ENCODE measurements around the gene RALGDS. TPM values are rescaled to one million over a fixed set of nuclear protein-coding genes. Genes with fewer than 3 reads are reported as not detected.

The RALGDS gene
- total and polyA plus RNA-seq, 2 experiments from 2014 or later = 8.6 to 20.3 TPM

DNA sequence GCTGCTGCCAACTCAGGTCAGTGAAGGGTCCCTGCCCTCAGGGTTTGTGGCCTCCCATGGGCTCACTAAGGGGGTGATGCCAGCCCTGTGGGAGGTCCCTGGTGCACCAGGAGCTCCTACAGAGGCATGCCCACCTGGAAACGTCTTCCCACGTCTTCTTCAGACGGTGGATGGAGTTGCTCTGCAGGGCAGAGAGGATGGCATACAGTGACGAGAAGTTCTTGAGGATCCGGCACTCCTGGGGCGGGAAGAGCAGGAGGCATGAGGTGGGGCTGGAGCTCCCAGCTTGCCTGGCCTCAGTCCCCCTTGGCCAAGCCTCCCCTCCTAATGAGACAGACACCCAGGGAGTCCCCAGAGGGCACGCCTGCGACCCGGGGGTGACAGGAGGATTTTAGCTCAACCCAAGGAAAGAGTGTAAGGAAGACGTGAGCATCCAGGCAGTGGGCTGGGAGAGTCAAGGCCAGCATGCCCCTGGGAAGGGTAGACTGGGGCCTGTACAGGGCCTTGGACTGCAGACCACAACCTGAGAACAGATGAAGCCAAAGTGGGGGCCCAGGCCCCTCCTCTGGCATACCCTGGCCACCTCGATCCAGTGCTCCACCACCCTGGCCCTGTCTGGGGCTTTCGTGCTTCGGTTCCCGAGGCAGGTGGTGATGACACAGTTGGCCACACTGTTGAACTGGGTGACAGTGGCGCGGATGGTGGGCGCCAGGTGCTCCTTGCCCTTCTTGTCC, 14.4 kb downstream of the RALGDS start:
- Mint-ChIP-seq H3K36me3 (ENCODE audit: low read depth) (peaks cover 14% of the 10 kb centered on the region), H3K27me3 (ENCODE audit: insufficient read depth, low read depth, poor library complexity) (peaks cover 7% of the 10 kb centered on the region), H3K9me3 (no peaks in the 10 kb centered on the region), H3K4me1 (peaks cover 4% of the 10 kb centered on the region), H3K4me3 (no peak overlapping the region), H3K27ac (no peak overlapping the region)
- no peak for TF ChIP-seq ZNF331 (CRISPR knock-in tag; IDR thresholded peaks at IDR 0.05; ENCODE audit: low read depth)
- no peak for TF ChIP-seq EZH2phosphoT487 (IDR thresholded peaks at IDR 0.05; ENCODE audit: unreplicated experiment)
- no peak for TF ChIP-seq EZH2 (IDR thresholded peaks at IDR 0.05; ENCODE audit: low read depth, unreplicated experiment)
- TF ChIP-seq, protein P1, sequence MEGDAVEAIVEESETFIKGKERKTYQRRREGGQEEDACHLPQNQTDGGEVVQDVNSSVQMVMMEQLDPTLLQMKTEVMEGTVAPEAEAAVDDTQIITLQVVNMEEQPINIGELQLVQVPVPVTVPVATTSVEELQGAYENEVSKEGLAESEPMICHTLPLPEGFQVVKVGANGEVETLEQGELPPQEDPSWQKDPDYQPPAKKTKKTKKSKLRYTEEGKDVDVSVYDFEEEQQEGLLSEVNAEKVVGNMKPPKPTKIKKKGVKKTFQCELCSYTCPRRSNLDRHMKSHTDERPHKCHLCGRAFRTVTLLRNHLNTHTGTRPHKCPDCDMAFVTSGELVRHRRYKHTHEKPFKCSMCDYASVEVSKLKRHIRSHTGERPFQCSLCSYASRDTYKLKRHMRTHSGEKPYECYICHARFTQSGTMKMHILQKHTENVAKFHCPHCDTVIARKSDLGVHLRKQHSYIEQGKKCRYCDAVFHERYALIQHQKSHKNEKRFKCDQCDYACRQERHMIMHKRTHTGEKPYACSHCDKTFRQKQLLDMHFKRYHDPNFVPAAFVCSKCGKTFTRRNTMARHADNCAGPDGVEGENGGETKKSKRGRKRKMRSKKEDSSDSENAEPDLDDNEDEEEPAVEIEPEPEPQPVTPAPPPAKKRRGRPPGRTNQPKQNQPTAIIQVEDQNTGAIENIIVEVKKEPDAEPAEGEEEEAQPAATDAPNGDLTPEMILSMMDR (conservative IDR thresholded peaks at IDR 0.05; ENCODE audit: low read depth in 2 of 2) = no peak
- no peak for TF ChIP-seq STAT1 (IDR thresholded peaks at IDR 0.05; ENCODE audit: unreplicated experiment)
- TF ChIP-seq, protein P2, sequence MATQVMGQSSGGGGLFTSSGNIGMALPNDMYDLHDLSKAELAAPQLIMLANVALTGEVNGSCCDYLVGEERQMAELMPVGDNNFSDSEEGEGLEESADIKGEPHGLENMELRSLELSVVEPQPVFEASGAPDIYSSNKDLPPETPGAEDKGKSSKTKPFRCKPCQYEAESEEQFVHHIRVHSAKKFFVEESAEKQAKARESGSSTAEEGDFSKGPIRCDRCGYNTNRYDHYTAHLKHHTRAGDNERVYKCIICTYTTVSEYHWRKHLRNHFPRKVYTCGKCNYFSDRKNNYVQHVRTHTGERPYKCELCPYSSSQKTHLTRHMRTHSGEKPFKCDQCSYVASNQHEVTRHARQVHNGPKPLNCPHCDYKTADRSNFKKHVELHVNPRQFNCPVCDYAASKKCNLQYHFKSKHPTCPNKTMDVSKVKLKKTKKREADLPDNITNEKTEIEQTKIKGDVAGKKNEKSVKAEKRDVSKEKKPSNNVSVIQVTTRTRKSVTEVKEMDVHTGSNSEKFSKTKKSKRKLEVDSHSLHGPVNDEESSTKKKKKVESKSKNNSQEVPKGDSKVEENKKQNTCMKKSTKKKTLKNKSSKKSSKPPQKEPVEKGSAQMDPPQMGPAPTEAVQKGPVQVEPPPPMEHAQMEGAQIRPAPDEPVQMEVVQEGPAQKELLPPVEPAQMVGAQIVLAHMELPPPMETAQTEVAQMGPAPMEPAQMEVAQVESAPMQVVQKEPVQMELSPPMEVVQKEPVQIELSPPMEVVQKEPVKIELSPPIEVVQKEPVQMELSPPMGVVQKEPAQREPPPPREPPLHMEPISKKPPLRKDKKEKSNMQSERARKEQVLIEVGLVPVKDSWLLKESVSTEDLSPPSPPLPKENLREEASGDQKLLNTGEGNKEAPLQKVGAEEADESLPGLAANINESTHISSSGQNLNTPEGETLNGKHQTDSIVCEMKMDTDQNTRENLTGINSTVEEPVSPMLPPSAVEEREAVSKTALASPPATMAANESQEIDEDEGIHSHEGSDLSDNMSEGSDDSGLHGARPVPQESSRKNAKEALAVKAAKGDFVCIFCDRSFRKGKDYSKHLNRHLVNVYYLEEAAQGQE (IDR thresholded peaks at IDR 0.05; ENCODE audit: unreplicated experiment) = no peak
- no peak for TF ChIP-seq POLR2AphosphoS5 (IDR thresholded peaks at IDR 0.05; ENCODE audit: low read depth)
- no peak for TF ChIP-seq ZNF114 (CRISPR knock-in tag; IDR thresholded peaks at IDR 0.05)
- TF ChIP-seq, protein P3, sequence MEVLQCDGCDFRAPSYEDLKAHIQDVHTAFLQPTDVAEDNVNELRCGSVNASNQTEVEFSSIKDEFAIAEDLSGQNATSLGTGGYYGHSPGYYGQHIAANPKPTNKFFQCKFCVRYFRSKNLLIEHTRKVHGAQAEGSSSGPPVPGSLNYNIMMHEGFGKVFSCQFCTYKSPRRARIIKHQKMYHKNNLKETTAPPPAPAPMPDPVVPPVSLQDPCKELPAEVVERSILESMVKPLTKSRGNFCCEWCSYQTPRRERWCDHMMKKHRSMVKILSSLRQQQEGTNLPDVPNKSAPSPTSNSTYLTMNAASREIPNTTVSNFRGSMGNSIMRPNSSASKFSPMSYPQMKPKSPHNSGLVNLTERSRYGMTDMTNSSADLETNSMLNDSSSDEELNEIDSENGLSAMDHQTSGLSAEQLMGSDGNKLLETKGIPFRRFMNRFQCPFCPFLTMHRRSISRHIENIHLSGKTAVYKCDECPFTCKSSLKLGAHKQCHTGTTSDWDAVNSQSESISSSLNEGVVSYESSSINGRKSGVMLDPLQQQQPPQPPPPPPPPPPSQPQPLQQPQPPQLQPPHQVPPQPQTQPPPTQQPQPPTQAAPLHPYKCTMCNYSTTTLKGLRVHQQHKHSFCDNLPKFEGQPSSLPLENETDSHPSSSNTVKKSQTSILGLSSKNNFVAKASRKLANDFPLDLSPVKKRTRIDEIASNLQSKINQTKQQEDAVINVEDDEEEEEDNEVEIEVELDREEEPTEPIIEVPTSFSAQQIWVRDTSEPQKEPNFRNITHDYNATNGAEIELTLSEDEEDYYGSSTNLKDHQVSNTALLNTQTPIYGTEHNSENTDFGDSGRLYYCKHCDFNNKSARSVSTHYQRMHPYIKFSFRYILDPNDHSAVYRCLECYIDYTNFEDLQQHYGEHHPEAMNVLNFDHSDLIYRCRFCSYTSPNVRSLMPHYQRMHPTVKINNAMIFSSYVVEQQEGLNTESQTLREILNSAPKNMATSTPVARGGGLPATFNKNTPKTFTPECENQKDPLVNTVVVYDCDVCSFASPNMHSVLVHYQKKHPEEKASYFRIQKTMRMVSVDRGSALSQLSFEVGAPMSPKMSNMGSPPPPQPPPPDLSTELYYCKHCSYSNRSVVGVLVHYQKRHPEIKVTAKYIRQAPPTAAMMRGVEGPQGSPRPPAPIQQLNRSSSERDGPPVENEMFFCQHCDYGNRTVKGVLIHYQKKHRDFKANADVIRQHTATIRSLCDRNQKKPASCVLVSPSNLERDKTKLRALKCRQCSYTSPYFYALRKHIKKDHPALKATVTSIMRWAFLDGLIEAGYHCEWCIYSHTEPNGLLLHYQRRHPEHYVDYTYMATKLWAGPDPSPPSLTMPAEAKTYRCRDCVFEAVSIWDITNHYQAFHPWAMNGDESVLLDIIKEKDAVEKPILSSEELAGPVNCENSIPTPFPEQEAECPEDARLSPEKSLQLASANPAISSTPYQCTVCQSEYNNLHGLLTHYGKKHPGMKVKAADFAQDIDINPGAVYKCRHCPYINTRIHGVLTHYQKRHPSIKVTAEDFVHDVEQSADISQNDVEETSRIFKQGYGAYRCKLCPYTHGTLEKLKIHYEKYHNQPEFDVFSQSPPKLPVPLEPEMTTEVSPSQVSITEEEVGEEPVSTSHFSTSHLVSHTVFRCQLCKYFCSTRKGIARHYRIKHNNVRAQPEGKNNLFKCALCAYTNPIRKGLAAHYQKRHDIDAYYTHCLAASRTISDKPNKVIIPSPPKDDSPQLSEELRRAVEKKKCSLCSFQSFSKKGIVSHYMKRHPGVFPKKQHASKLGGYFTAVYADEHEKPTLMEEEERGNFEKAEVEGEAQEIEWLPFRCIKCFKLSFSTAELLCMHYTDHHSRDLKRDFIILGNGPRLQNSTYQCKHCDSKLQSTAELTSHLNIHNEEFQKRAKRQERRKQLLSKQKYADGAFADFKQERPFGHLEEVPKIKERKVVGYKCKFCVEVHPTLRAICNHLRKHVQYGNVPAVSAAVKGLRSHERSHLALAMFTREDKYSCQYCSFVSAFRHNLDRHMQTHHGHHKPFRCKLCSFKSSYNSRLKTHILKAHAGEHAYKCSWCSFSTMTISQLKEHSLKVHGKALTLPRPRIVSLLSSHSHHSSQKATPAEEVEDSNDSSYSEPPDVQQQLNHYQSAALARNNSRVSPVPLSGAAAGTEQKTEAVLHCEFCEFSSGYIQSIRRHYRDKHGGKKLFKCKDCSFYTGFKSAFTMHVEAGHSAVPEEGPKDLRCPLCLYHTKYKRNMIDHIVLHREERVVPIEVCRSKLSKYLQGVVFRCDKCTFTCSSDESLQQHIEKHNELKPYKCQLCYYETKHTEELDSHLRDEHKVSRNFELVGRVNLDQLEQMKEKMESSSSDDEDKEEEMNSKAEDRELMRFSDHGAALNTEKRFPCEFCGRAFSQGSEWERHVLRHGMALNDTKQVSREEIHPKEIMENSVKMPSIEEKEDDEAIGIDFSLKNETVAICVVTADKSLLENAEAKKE (CRISPR knock-in tag; IDR thresholded peaks at IDR 0.05) = no peak
- TF ChIP-seq, protein P4, sequence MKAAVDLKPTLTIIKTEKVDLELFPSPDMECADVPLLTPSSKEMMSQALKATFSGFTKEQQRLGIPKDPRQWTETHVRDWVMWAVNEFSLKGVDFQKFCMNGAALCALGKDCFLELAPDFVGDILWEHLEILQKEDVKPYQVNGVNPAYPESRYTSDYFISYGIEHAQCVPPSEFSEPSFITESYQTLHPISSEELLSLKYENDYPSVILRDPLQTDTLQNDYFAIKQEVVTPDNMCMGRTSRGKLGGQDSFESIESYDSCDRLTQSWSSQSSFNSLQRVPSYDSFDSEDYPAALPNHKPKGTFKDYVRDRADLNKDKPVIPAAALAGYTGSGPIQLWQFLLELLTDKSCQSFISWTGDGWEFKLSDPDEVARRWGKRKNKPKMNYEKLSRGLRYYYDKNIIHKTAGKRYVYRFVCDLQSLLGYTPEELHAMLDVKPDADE (IDR thresholded peaks at IDR 0.05) = no peak
- TF ChIP-seq NANOG (IDR thresholded peaks at IDR 0.05; ENCODE audit: borderline replicate concordance) = no peak
- no peak for TF ChIP-seq JUNB (IDR thresholded peaks at IDR 0.05; ENCODE audit: unreplicated experiment)
- no peak for TF ChIP-seq CREB1 (CRISPR knock-in tag; IDR thresholded peaks at IDR 0.05; ENCODE audit: low read depth)
- Histone ChIP-seq H3K27ac (ENCODE audit: low read depth) (no peak overlapping the region), H3K36me3 (ENCODE audit: insufficient read depth) (no peaks in the 10 kb centered on the region), H3K27me3 (ENCODE audit: insufficient read depth) (no peaks in the 10 kb centered on the region), H3K4me1 (ENCODE audit: insufficient read depth) (no peaks in the 10 kb centered on the region), H4K20me1 (replicated peaks; ENCODE audit: insufficient read depth) (no peaks in the 10 kb centered on the region), H3K4me3 (no peak overlapping the region), H3F3A (replicated peaks; ENCODE audit: low read depth) (no peaks in the 10 kb centered on the region), H2AFZ (no peak overlapping the region), H3K9me2 (ENCODE audit: insufficient read depth) (no peaks in the 10 kb centered on the region), H3K4me2 (no peak overlapping the region), H3K79me2 (replicated peaks; ENCODE audit: insufficient read depth) (no peaks in the 10 kb centered on the region)
- no peak for ATAC-seq
- no peak for DNase-seq (ENCODE audit: low spot score)
